ENCODE data around the gene ARAP1. TPM values are rescaled to one million over a fixed set of nuclear protein-coding genes. Genes with fewer than 3 reads are reported as not detected.

ARAP1 gene
- total RNA-seq, 1 donor from 2014 or later, result 58.6 TPM

- no peak for DNase-seq (ENCODE audit: low read depth, low spot score)
Observed at GRCh38 chr11:72705442-72706365, 46.5 kb downstream of the ARAP1 start.

- no peak for DNase-seq (ENCODE audit: low read depth, low spot score)
Observed at GRCh38 chr11:72704783-72705265, 47.4 kb downstream of the ARAP1 start.

GRCh38 chr11:72704028-72704782 lies 48.0 kb downstream of the ARAP1 start:
- DNase-seq (ENCODE audit: low read depth, low spot score), result no peak

- DNase-seq (ENCODE audit: low read depth, low spot score), result no peak
Observed at GRCh38 chr11:72703267-72704008, 48.8 kb downstream of the ARAP1 start.

- DNase-seq (ENCODE audit: low read depth, low spot score), result no peak
Observed at GRCh38 chr11:72702577-72703241, 49.5 kb downstream of the ARAP1 start.

GRCh38 chr11:72702096-72702495 lies 50.1 kb downstream of the ARAP1 start:
- DNase-seq (ENCODE audit: low read depth, low spot score), result no peak

- no peak for DNase-seq (ENCODE audit: low read depth, low spot score)
Observed at GRCh38 chr11:72701466-72701865, 50.7 kb downstream of the ARAP1 start.

GRCh38 chr11:72700146-72700545 lies 52.1 kb downstream of the ARAP1 start:
- DNase-seq (ENCODE audit: low read depth, low spot score), result no peak

GRCh38 chr11:72697814-72698213 lies 54.4 kb downstream of the ARAP1 start:
- DNase-seq (ENCODE audit: low read depth, low spot score), result no peak

- no peak for DNase-seq (ENCODE audit: low read depth, low spot score)
Observed at GRCh38 chr11:72696866-72697700, 55.1 kb downstream of the ARAP1 start.

- DNase-seq (ENCODE audit: low read depth, low spot score), result no peak
Observed at GRCh38 chr11:72695354-72695753, 56.9 kb downstream of the ARAP1 start.

GRCh38 chr11:72693271-72693968 lies 58.8 kb downstream of the ARAP1 start:
- DNase-seq (ENCODE audit: low read depth, low spot score), result no peak

GRCh38 chr11:72692498-72693237 lies 59.5 kb downstream of the ARAP1 start:
- DNase-seq (ENCODE audit: low read depth, low spot score), result no peak

- no peak for DNase-seq (ENCODE audit: low read depth, low spot score)
Observed at GRCh38 chr11:72690166-72690565, 62.0 kb downstream of the ARAP1 start.

GRCh38 chr11:72688929-72689328 lies 63.3 kb downstream of the ARAP1 start:
- DNase-seq (ENCODE audit: low read depth, low spot score), result no peak

- DNase-seq (ENCODE audit: low read depth, low spot score), result no peak
Observed at GRCh38 chr11:72688486-72688885, 63.7 kb downstream of the ARAP1 start.

GRCh38 chr11:72687326-72687725 lies 64.9 kb downstream of the ARAP1 start:
- DNase-seq (ENCODE audit: low read depth, low spot score), result no peak

GRCh38 chr11:72686639-72687220 lies 65.5 kb downstream of the ARAP1 start:
- DNase-seq (ENCODE audit: low read depth, low spot score), result no peak
